Activated CD8-positive, alpha-beta memory T cell treated with anti-CD3 and anti-CD28 coated beads, Interleukin-2, amount 50 U/mL, for 24 hours (primary cell): ENCODE data around the gene OSTF1.

Experiments
- DNase-seq: peaks from one replicate; pipeline ENCODE4 v3.0.0-alpha.2; 2020; ENCODE audit errors: extremely low read depth

OSTF1 gene

GRCh38 chr9:75085640-75086039 is 2.7 kb upstream of the OSTF1 start:
- no peak for DNase-seq

GRCh38 chr9:75086541-75087288 is 1.6 kb upstream of the OSTF1 start:
- DNase-seq, result no peak

- no peak for DNase-seq
Measured at GRCh38 chr9:75087289-75087823, 958 bp upstream of the OSTF1 start.

GRCh38 chr9:75088646-75089372 is 495 bp downstream of the OSTF1 start:
- DNase-seq, result no peak

- DNase-seq, result no peak
Measured at GRCh38 chr9:75089373-75089766, 1.1 kb downstream of the OSTF1 start.

GRCh38 chr9:75090579-75090978 is 2.3 kb downstream of the OSTF1 start:
- no peak for DNase-seq

- no peak for DNase-seq
Measured at GRCh38 chr9:75092766-75093165, 4.5 kb downstream of the OSTF1 start.

- DNase-seq, result no peak
Measured at GRCh38 chr9:75096796-75097195, 8.5 kb downstream of the OSTF1 start.

GRCh38 chr9:75101004-75101588 is 12.8 kb downstream of the OSTF1 start:
- no peak for DNase-seq

GRCh38 chr9:75102177-75102790 is 14.0 kb downstream of the OSTF1 start:
- DNase-seq, result no peak

- DNase-seq, result no peak
Measured at GRCh38 chr9:75104607-75105006, 16.3 kb downstream of the OSTF1 start.

GRCh38 chr9:75105019-75105540 is 16.8 kb downstream of the OSTF1 start:
- no peak for DNase-seq

- no peak for DNase-seq
Measured at GRCh38 chr9:75105841-75106240, 17.5 kb downstream of the OSTF1 start.

GRCh38 chr9:75106857-75107256 is 18.5 kb downstream of the OSTF1 start:
- no peak for DNase-seq

- DNase-seq, result no peak
Measured at GRCh38 chr9:75108571-75108970, 20.3 kb downstream of the OSTF1 start.

- DNase-seq, result no peak
Measured at GRCh38 chr9:75109210-75109839, 21.0 kb downstream of the OSTF1 start.

- DNase-seq, result no peak
Measured at GRCh38 chr9:75111019-75111622, 22.8 kb downstream of the OSTF1 start.

- no peak for DNase-seq
Measured at GRCh38 chr9:75112789-75113188, 24.5 kb downstream of the OSTF1 start.

GRCh38 chr9:75116306-75116705 is 28.0 kb downstream of the OSTF1 start:
- no peak for DNase-seq

GRCh38 chr9:75117564-75117963 is 29.2 kb downstream of the OSTF1 start:
- no peak for DNase-seq

GRCh38 chr9:75120686-75121085 is 32.4 kb downstream of the OSTF1 start:
- no peak for DNase-seq
